Lower leg skin (tissue), 3 donors: Measurements from ENCODE around the gene RNF43.

ENCODE experiments used
- CTCF ChIP-seq, 3 donors: fragments of 450-650 bp; IDR thresholded peaks; one replicate each; pipeline ENCODE4 v1.5.1; 2016; ENCODE audit warnings: antibody characterized with exemption in 3 of 3, mild to moderate bottlenecking in 3 of 3, moderate library complexity in 2 of 3
- POLR2A ChIP-seq, 2 donors: fragments of 450-650 bp; IDR thresholded peaks; one replicate each; pipeline ENCODE4 v1.6.1; 2016 to 2017; ENCODE audit warnings: antibody characterized with exemption in 2 of 2, mild to moderate bottlenecking in 1 of 2, moderate library complexity in 1 of 2

- TF ChIP-seq CTCF (IDR thresholded peaks at IDR 0.05) (no peak), POLR2A (IDR thresholded peaks at IDR 0.05) (no peak)
Observed at GRCh38 chr17:58446086-58446485, 28.8 kb upstream of the RNF43 start.
